Upper lobe of left lung (tissue), 6 donors: Measurements from ENCODE around the gene OPCML. TPM values are rescaled to one million over a fixed set of nuclear protein-coding genes. Genes with fewer than 3 reads are reported as not detected.

Source experiments
- ATAC-seq, 2 donors: fragments of 200-7000 bp; cut with Tn5 transposase; one replicate each; pipeline ENCODE4 v1.9.1; 2022; ENCODE audit warnings: mild to moderate bottlenecking in 2 of 2, moderate library complexity in 2 of 2; ENCODE audit not compliant: low FRiP score in 2 of 2
- DNase-seq, 2 donors: peaks; one replicate each; pipeline ENCODE4 v3.0.0-alpha.2; 2019 to 2020
- H3K27ac ChIP-seq, 4 donors: fragments of 200-600 bp; sonication (generic); one replicate each; pipeline ENCODE4 v1.5.1; 2016 to 2019
- H3K27me3 ChIP-seq, 4 donors: fragments of 200-600 bp; sonication (generic); one replicate each; pipeline ENCODE4 v1.5.1; 2017 to 2019
- H3K36me3 ChIP-seq, 4 donors: fragments of 200-600 bp; sonication (generic); one replicate each; pipeline ENCODE4 v1.5.1; 2016 to 2019
- H3K4me1 ChIP-seq, 4 donors: fragments of 200-600 bp; sonication (generic); one replicate each; pipeline ENCODE4 v1.5.1; 2018 to 2019
- H3K4me3 ChIP-seq, 4 donors: fragments of 200-600 bp; sonication (generic); one replicate each; pipeline ENCODE4 v1.5.1; 2017 to 2019; ENCODE audit warnings: mild to moderate bottlenecking in 2 of 4, moderate library complexity in 1 of 4
- H3K9me3 ChIP-seq, 4 donors: fragments of 200-600 bp; sonication (generic); one replicate each; pipeline ENCODE4 v1.5.1; 2018 to 2019
- EP300 ChIP-seq, 4 donors: sonication (generic); formaldehyde crosslinking; IDR thresholded peaks; one replicate each; pipeline ENCODE4 v1.5.1; 2017; ENCODE audit warnings: antibody characterized with exemption in 4 of 4, control low read depth in 2 of 4
- POLR2A ChIP-seq, 4 donors: fragments of 450-650 bp; IDR thresholded peaks; one replicate each; pipeline ENCODE4 v1.5.1; 2016 to 2017; ENCODE audit warnings: antibody characterized with exemption in 4 of 4, mild to moderate bottlenecking in 2 of 4
- POLR2AphosphoS5 ChIP-seq, 2 donors: sonication (generic); formaldehyde crosslinking; IDR thresholded peaks; one replicate each; pipeline ENCODE4 v1.5.1; 2017; ENCODE audit warnings: antibody characterized with exemption in 2 of 2
- WGBS, 2 donors: methylation state at CpG; one replicate each; pipeline ENCODE4 v1.1.5; 2017 to 2018; 5-methylcytosine and 5-hydroxymethylcytosine counted together
- total RNA-seq, 6 donors: library from RNA; depleted of rRNA in 4 of 6; stranded (reverse); fragments of >200 nt in 4 of 6; gene quantifications; one replicate each; pipeline versions ENCODE4 v1.1.0 to v1.2.1, GENCODE V29; 2016 to 2021
- TF ChIP-seq, protein P1 (sequence below), 6 experiments: fragments of 450-650 bp in 4 of 6; fragments of 200-600 bp in 2 of 6; sonication (generic) in 2 of 6; IDR thresholded peaks; one replicate each; pipeline ENCODE4 v1.5.1; 2016 to 2019; ENCODE audit warnings: antibody characterized with exemption in 6 of 6
- donor health status: DM: no; HTN: no; CAD: no; lungs with moderate emphysema.
- donor health status: DM: no; HTN: yes; CAD: no; lungs with severe emphysema.

OPCML gene
- total RNA-seq, 6 donors from 2014 or later: 0.10 TPM; not detected in 5

DNA sequence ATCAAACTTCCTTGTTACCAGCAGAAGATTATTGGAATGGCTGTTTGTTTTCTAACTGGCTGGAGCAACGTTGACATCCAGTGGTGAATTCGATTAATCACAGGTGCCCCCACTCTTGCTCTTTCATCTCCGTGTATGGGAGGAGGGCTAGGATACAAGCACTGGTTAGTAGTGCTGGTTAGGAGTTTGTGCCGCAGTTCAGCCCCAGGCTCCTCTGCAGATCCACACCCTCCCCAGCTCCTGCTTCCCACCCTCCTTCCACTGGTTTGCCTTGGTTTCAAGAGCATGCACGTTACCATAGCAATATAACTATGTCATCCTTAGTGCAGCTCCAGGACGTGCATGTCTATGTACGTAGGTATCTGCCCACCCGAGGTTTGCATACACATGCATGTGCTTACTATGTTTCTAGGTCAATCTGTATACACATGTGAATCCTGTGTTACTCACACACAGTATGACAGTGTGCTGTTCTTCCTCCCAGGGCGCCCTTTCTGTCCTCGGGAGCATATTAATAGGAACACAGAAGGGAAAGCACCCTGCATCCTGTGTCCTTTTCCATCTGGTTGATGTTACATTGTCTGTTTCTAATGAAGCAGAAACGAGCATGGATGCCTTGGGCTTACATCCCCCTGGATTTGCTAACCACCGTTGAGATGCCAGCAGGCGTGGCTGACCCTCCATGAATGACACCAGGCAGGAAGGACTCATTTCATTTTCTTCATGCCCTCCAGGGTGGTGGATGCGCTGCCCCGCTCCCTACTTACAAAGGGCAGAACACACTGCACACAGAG, 539.3 kb downstream of the OPCML start:
- DNase-seq (no peak), ATAC-seq (no peak)
- Histone ChIP-seq H3K9me3 (no peaks in the 10 kb centered on the region), H3K27ac (no peak overlapping the region), H3K4me1 (peaks cover 0 to 4% (median 1%) of the 10 kb centered on the region in 4 donors), H3K27me3 (peaks cover 0 to 9% (median 0%) of the 10 kb centered on the region in 4 donors), H3K4me3 (no peak overlapping the region), H3K36me3 (no peaks in the 10 kb centered on the region)
- 36 to 44% methylated on average over 12 to 15 of the region's 15 CpGs for WGBS, 2 donors
- TF ChIP-seq POLR2A (IDR thresholded peaks at IDR 0.05): no peak
- TF ChIP-seq EP300 (IDR thresholded peaks at IDR 0.05): no peak
- TF ChIP-seq, protein P1, sequence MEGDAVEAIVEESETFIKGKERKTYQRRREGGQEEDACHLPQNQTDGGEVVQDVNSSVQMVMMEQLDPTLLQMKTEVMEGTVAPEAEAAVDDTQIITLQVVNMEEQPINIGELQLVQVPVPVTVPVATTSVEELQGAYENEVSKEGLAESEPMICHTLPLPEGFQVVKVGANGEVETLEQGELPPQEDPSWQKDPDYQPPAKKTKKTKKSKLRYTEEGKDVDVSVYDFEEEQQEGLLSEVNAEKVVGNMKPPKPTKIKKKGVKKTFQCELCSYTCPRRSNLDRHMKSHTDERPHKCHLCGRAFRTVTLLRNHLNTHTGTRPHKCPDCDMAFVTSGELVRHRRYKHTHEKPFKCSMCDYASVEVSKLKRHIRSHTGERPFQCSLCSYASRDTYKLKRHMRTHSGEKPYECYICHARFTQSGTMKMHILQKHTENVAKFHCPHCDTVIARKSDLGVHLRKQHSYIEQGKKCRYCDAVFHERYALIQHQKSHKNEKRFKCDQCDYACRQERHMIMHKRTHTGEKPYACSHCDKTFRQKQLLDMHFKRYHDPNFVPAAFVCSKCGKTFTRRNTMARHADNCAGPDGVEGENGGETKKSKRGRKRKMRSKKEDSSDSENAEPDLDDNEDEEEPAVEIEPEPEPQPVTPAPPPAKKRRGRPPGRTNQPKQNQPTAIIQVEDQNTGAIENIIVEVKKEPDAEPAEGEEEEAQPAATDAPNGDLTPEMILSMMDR (IDR thresholded peaks at IDR 0.05): no peak
- TF ChIP-seq POLR2AphosphoS5 (IDR thresholded peaks at IDR 0.05): no peak

GRCh38 chr11:132988411-132988810, 543.9 kb downstream of the OPCML start:
- no peaks in the 10 kb centered on the region for H3K27me3 ChIP-seq
- no peak overlapping the region for H3K4me3 ChIP-seq
- no peak for ATAC-seq
- H3K4me1 ChIP-seq: no peaks in the 10 kb centered on the region
- no peaks in the 10 kb centered on the region for H3K9me3 ChIP-seq
- 86 to 91% methylated on average over 5 of the region's 5 CpGs for WGBS, 2 donors
- no peak overlapping the region for H3K27ac ChIP-seq
- no peaks in the 10 kb centered on the region for H3K36me3 ChIP-seq
- TF ChIP-seq POLR2AphosphoS5 (IDR thresholded peaks at IDR 0.05) (no peak), EP300 (IDR thresholded peaks at IDR 0.05) (no peak), POLR2A (IDR thresholded peaks at IDR 0.05) (no peak)
- TF ChIP-seq, protein P1 (IDR thresholded peaks at IDR 0.05): no peak
- no peak for DNase-seq

GRCh38 chr11:132987936-132988335, 544.4 kb downstream of the OPCML start:
- DNase-seq: no peak

GRCh38 chr11:132983641-132983978, 548.7 kb downstream of the OPCML start:
- Histone ChIP-seq H3K4me3 (no peak overlapping the region), H3K36me3 (no peaks in the 10 kb centered on the region), H3K27me3 (no peaks in the 10 kb centered on the region), H3K4me1 (no peaks in the 10 kb centered on the region), H3K27ac (no peak overlapping the region), H3K9me3 (no peaks in the 10 kb centered on the region)
- DNase-seq: no peak
- TF ChIP-seq, protein P1 (IDR thresholded peaks at IDR 0.05): no peak
- no peak for TF ChIP-seq EP300 (IDR thresholded peaks at IDR 0.05)
- no peak for TF ChIP-seq POLR2A (IDR thresholded peaks at IDR 0.05)
- no peak for TF ChIP-seq POLR2AphosphoS5 (IDR thresholded peaks at IDR 0.05)
- no peak for ATAC-seq
- 82 to 86% methylated on average over 1 of the region's 1 CpG for WGBS, 2 donors

More at GRCh38 chr11:132987936-132988335, 544.4 kb downstream of the OPCML start:
- Histone ChIP-seq H3K27me3 (no peaks in the 10 kb centered on the region), H3K4me3 (no peak overlapping the region), H3K27ac (no peak overlapping the region), H3K36me3 (no peaks in the 10 kb centered on the region), H3K9me3 (no peaks in the 10 kb centered on the region), H3K4me1 (no peaks in the 10 kb centered on the region)
- 28 to 31% methylated on average over 2 of the region's 2 CpGs for whole genome bisulfite sequencing, 2 donors
- TF ChIP-seq EP300 (IDR thresholded peaks at IDR 0.05) (no peak), POLR2AphosphoS5 (IDR thresholded peaks at IDR 0.05) (no peak)
- no peak for ATAC-seq

DNA sequence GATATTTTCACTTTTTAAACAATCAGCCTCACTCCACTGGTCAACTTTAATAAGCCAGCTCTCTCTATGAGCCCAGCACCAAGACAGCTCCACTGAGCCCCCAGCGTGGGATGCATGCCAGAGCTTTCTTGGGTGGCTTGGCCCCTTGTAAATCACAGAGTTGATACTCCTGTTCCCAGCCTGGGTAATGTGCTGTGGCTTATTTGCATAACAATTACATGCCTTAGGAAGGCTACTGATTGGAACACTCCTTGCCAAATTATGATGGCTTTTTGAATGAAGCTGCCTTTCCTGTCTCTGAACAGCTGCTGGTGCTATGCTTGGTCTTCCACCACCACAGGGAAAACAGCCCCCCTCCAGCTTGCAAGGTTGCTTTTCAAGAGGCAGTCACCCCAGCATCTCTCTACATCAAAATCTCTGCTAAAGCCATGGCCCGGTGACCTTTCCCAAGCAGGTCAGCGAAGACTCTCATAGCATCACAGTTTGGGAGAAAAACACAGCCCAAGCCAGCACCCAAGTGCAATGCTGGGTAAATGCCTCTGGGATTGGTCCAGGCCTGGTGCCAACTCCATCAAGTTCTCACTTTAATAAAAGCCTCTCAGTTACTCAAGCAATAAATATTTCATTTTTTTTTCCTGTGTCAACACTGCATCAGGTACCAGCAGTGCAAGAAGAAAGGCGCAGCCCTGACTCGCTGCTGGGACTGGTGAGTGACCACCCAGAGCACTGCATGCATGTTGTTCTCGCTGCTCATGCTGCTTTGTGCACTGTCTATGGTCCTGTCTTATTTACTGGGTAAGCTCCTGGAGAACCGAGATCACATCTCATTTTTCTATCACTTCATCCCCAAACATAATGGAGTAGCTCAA, 549.3 kb downstream of the OPCML start:
- DNase-seq (no peak), ATAC-seq (no peak)
- TF ChIP-seq POLR2AphosphoS5 (IDR thresholded peaks at IDR 0.05): no peak
- TF ChIP-seq POLR2A (IDR thresholded peaks at IDR 0.05): no peak
- TF ChIP-seq EP300 (IDR thresholded peaks at IDR 0.05): no peak
- TF ChIP-seq, protein P1 (IDR thresholded peaks at IDR 0.05): no peak
- H3K27me3 ChIP-seq: no peaks in the 10 kb centered on the region
- H3K9me3 ChIP-seq: no peaks in the 10 kb centered on the region
- H3K27ac ChIP-seq: no peak overlapping the region
- H3K4me1 ChIP-seq: no peaks in the 10 kb centered on the region
- no peak overlapping the region for H3K4me3 ChIP-seq
- H3K36me3 ChIP-seq: no peaks in the 10 kb centered on the region
- 66 to 77% methylated on average over 7 of the region's 7 CpGs for WGBS, 2 donors
